ENCODE results near the gene ARFGEF3.

ARFGEF3 gene

DNA sequence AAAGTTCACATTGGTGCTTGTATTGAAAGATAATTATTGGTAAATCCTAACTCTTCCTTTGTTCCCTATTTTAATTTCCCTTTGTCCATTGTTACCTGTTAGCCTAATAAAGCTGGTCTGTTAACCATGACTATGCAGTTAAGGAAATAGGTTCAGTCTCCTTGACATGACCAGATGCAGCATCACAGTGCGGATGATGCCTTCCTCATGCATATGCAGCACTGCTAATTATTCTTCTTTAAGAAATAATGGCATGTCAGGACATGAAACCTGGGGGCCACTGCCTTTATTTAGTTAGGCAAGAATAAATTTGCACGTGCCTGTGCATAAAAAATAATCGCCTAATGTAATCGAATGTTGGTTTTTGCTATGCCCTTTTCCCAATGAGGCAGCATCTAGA is 40.1 kb downstream of the ARFGEF3 start (continued):
- TF ChIP-seq, protein P1, sequence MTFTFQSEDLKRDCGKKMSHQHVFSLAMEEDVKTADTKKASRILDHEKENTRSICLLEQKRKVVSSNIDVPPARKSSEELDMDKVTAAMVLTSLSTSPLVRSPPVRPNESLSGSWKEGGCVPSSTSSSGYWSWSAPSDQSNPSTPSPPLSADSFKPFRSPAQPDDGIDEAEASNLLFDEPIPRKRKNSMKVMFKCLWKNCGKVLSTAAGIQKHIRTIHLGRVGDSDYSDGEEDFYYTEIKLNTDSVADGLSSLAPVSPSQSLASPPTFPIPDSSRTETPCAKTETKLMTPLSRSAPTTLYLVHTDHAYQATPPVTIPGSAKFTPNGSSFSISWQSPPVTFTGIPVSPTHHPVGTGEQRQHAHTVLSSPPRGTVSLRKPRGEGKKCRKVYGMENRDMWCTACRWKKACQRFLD (tag by site-specific recombination; IDR thresholded peaks at IDR 0.05): no peak
- no peak for TF ChIP-seq ZNF311 (tag by site-specific recombination; IDR thresholded peaks at IDR 0.05; ENCODE audit: borderline replicate concordance)

DNA sequence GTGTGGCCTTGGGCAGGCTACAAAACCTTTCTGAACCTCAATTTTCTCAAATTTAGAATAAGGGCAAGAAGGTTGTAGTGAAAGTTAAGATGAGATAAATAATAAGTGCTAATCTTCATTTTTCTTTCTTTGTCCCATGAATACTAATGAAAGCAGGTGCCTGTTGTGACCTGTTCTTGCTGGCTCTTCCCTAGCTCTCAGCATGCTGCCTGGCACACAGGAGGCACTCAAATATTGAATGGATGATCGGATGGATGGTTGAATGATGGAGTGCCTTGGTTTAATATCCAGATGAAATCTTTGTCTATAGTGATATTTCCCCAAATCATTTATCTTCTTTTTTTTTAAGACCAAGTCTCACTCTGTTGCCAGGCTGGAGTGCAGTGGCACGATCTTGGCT is 41.6 kb downstream of the ARFGEF3 start:
- CTCF ChIA-PET: interaction anchor here (1.1 kb wide), 1 partner anchor 9 kb away, joined by 6 read pairs; no protein-coding TSS in a partner anchor
- TF ChIP-seq ZNF830 (tag by site-specific recombination; IDR thresholded peaks at IDR 0.05; ENCODE audit: low read depth) (no peak), ZNF169 (tag by site-specific recombination; IDR thresholded peaks at IDR 0.05) (no peak), ZNF837 (tag by site-specific recombination; IDR thresholded peaks at IDR 0.05) (no peak), WT1 (tag by site-specific recombination; IDR thresholded peaks at IDR 0.05) (no peak), ZSCAN5A (tag by site-specific recombination; IDR thresholded peaks at IDR 0.05) (no peak), ZNF600 (tag by site-specific recombination; IDR thresholded peaks at IDR 0.05) (no peak), ZNF677 (tag by site-specific recombination; IDR thresholded peaks at IDR 0.05) (no peak), HOXC10 (CRISPR knock-in tag; IDR thresholded peaks at IDR 0.05) (no peak), PRDM10 (tag by site-specific recombination; IDR thresholded peaks at IDR 0.05) (no peak), KLF9 (tag by site-specific recombination; IDR thresholded peaks at IDR 0.05; ENCODE audit: low read depth) (no peak), IKZF3 (tag by site-specific recombination; IDR thresholded peaks at IDR 0.05) (no peak), ZNF623 (tag by site-specific recombination; IDR thresholded peaks at IDR 0.05) (no peak), ZNF132 (tag by site-specific recombination; IDR thresholded peaks at IDR 0.05; ENCODE audit: borderline replicate concordance) (no peak), ZNF791 (tag by site-specific recombination; IDR thresholded peaks at IDR 0.05) (no peak), ZBTB10 (tag by site-specific recombination; IDR thresholded peaks at IDR 0.05) (no peak), ZNF585B (tag by site-specific recombination; IDR thresholded peaks at IDR 0.05) (no peak), KLF7 (tag by site-specific recombination; IDR thresholded peaks at IDR 0.05; ENCODE audit: borderline replicate concordance) (no peak), ZNF202 (tag by site-specific recombination; IDR thresholded peaks at IDR 0.05; ENCODE audit: borderline replicate concordance) (no peak), ZNF266 (tag by site-specific recombination; IDR thresholded peaks at IDR 0.05; ENCODE audit: low read depth) (no peak), ZNF211 (tag by site-specific recombination; IDR thresholded peaks at IDR 0.05; ENCODE audit: low read depth) (no peak)
- POLR2A ChIA-PET: no interaction called here
- Histone ChIP-seq H3K27ac (ENCODE audit: extremely low read depth, low read depth, low read length) (no peak overlapping the region), H3K4me1 (ENCODE audit: control insufficient read depth, insufficient read depth, low read length) (no peaks in the 10 kb centered on the region), H3K36me3 (ENCODE audit: control insufficient read depth in 2 of 2, insufficient read depth in 1 of 2, low read length in 2 of 2) (no peaks in the 10 kb centered on the region), H3K9me3 (ENCODE audit: control insufficient read depth, insufficient read depth, low read depth, low read length) (no peaks in the 10 kb centered on the region), H3K4me3 (ENCODE audit: low read depth, low read length) (no peak overlapping the region)
